ENCODE results near the gene DEPDC1.

The DEPDC1 gene

DNA sequence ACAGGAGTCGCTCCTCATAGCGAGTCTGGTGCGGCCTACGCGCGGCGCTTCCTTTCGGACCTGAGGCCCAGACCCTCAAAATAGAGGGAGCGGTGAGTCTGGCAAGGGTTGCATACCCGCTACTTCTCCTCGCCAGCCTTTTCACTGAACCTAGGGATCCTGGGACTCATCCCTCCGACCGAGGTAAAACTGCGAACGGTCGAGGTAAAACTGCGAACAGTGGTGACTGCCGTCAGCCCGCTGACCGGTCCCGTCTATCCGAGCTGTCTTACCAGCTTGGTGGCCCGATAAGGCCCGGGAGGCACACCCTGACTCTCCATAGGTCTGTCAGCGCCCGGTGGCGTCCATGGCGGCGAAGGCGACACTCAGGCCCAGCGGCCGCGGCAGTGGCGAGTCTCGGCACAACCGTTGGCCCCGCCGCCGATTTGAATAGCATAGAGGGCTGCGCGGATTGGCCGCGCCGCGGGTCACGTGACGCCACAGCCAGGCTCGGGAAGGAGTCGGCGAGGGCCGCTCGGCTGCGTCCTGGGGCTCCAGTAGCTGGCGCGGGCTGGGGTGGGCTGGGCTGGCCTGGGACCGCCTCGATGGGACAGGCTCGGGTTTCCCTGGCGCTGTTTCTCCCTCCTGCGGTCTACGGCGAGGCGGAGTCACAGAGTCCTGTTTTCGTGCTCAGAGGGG lies at the start of gene DEPDC1 (continued):
- TF ChIP-seq, protein P1, sequence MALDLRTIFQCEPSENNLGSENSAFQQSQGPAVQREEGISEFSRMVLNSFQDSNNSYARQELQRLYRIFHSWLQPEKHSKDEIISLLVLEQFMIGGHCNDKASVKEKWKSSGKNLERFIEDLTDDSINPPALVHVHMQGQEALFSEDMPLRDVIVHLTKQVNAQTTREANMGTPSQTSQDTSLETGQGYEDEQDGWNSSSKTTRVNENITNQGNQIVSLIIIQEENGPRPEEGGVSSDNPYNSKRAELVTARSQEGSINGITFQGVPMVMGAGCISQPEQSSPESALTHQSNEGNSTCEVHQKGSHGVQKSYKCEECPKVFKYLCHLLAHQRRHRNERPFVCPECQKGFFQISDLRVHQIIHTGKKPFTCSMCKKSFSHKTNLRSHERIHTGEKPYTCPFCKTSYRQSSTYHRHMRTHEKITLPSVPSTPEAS (tag by site-specific recombination; IDR thresholded peaks at IDR 0.05) = no peak
- no peak for TF ChIP-seq ZNF654 (tag by site-specific recombination; IDR thresholded peaks at IDR 0.05; ENCODE audit: low read depth)
- no peak for TF ChIP-seq ZNF521 (tag by site-specific recombination; IDR thresholded peaks at IDR 0.05)
- TF ChIP-seq, protein P2, sequence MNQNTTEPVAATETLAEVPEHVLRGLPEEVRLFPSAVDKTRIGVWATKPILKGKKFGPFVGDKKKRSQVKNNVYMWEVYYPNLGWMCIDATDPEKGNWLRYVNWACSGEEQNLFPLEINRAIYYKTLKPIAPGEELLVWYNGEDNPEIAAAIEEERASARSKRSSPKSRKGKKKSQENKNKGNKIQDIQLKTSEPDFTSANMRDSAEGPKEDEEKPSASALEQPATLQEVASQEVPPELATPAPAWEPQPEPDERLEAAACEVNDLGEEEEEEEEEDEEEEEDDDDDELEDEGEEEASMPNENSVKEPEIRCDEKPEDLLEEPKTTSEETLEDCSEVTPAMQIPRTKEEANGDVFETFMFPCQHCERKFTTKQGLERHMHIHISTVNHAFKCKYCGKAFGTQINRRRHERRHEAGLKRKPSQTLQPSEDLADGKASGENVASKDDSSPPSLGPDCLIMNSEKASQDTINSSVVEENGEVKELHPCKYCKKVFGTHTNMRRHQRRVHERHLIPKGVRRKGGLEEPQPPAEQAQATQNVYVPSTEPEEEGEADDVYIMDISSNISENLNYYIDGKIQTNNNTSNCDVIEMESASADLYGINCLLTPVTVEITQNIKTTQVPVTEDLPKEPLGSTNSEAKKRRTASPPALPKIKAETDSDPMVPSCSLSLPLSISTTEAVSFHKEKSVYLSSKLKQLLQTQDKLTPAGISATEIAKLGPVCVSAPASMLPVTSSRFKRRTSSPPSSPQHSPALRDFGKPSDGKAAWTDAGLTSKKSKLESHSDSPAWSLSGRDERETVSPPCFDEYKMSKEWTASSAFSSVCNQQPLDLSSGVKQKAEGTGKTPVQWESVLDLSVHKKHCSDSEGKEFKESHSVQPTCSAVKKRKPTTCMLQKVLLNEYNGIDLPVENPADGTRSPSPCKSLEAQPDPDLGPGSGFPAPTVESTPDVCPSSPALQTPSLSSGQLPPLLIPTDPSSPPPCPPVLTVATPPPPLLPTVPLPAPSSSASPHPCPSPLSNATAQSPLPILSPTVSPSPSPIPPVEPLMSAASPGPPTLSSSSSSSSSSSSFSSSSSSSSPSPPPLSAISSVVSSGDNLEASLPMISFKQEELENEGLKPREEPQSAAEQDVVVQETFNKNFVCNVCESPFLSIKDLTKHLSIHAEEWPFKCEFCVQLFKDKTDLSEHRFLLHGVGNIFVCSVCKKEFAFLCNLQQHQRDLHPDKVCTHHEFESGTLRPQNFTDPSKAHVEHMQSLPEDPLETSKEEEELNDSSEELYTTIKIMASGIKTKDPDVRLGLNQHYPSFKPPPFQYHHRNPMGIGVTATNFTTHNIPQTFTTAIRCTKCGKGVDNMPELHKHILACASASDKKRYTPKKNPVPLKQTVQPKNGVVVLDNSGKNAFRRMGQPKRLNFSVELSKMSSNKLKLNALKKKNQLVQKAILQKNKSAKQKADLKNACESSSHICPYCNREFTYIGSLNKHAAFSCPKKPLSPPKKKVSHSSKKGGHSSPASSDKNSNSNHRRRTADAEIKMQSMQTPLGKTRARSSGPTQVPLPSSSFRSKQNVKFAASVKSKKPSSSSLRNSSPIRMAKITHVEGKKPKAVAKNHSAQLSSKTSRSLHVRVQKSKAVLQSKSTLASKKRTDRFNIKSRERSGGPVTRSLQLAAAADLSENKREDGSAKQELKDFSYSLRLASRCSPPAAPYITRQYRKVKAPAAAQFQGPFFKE (tag by site-specific recombination; IDR thresholded peaks at IDR 0.05; ENCODE audit: borderline replicate concordance) = no peak
- TF ChIP-seq ZNF843 (tag by site-specific recombination; IDR thresholded peaks at IDR 0.05) = peak; percentile 54; the same call in 1 of the 2 replicates
- no peak for TF ChIP-seq ZSCAN16 (tag by site-specific recombination; IDR thresholded peaks at IDR 0.05)
- TF ChIP-seq, protein P3, sequence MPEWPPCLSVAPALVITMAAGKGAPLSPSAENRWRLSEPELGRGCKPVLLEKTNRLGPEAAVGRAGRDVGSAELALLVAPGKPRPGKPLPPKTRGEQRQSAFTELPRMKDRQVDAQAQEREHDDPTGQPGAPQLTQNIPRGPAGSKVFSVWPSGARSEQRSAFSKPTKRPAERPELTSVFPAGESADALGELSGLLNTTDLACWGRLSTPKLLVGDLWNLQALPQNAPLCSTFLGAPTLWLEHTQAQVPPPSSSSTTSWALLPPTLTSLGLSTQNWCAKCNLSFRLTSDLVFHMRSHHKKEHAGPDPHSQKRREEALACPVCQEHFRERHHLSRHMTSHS (tag by site-specific recombination; IDR thresholded peaks at IDR 0.05) = no peak
- TF ChIP-seq ZNF239 (tag by site-specific recombination; IDR thresholded peaks at IDR 0.05) = no peak
- peak; percentile 59; the same call in 1 of the 2 replicates for TF ChIP-seq KLF7 (tag by site-specific recombination; IDR thresholded peaks at IDR 0.05; ENCODE audit: borderline replicate concordance)
- no peak for TF ChIP-seq ZNF707 (tag by site-specific recombination; IDR thresholded peaks at IDR 0.05)
- no peak for TF ChIP-seq ZBTB21 (tag by site-specific recombination; IDR thresholded peaks at IDR 0.05)
- no peak; the same call in 1 of the 2 replicates for TF ChIP-seq KLF8 (tag by site-specific recombination; IDR thresholded peaks at IDR 0.05)
- no peak for TF ChIP-seq WT1 (tag by site-specific recombination; IDR thresholded peaks at IDR 0.05)
- 0 out of 2 replicates have a peak, but pooled peaks have one; percentile 10 for TF ChIP-seq KLF9 (tag by site-specific recombination; IDR thresholded peaks at IDR 0.05; ENCODE audit: low read depth)
- TF ChIP-seq ZNF169 (tag by site-specific recombination; IDR thresholded peaks at IDR 0.05) = no peak
- TF ChIP-seq ZEB2 (tag by site-specific recombination; IDR thresholded peaks at IDR 0.05) = peak; percentile 57; the same call in 1 of the 2 replicates
- TF ChIP-seq, protein P4, sequence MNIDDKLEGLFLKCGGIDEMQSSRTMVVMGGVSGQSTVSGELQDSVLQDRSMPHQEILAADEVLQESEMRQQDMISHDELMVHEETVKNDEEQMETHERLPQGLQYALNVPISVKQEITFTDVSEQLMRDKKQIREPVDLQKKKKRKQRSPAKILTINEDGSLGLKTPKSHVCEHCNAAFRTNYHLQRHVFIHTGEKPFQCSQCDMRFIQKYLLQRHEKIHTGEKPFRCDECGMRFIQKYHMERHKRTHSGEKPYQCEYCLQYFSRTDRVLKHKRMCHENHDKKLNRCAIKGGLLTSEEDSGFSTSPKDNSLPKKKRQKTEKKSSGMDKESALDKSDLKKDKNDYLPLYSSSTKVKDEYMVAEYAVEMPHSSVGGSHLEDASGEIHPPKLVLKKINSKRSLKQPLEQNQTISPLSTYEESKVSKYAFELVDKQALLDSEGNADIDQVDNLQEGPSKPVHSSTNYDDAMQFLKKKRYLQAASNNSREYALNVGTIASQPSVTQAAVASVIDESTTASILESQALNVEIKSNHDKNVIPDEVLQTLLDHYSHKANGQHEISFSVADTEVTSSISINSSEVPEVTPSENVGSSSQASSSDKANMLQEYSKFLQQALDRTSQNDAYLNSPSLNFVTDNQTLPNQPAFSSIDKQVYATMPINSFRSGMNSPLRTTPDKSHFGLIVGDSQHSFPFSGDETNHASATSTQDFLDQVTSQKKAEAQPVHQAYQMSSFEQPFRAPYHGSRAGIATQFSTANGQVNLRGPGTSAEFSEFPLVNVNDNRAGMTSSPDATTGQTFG (tag by site-specific recombination; IDR thresholded peaks at IDR 0.05; ENCODE audit: borderline replicate concordance) = no peak
- peak; percentile 93; the same call in 1 of the 2 replicates for TF ChIP-seq ZNF501 (tag by site-specific recombination; IDR thresholded peaks at IDR 0.05)
- no peak for TF ChIP-seq ZNF549 (tag by site-specific recombination; IDR thresholded peaks at IDR 0.05)
- peak; percentile 55; the same call in 1 of the 2 replicates for TF ChIP-seq YY2 (tag by site-specific recombination; IDR thresholded peaks at IDR 0.05)
- TF ChIP-seq, protein P5, sequence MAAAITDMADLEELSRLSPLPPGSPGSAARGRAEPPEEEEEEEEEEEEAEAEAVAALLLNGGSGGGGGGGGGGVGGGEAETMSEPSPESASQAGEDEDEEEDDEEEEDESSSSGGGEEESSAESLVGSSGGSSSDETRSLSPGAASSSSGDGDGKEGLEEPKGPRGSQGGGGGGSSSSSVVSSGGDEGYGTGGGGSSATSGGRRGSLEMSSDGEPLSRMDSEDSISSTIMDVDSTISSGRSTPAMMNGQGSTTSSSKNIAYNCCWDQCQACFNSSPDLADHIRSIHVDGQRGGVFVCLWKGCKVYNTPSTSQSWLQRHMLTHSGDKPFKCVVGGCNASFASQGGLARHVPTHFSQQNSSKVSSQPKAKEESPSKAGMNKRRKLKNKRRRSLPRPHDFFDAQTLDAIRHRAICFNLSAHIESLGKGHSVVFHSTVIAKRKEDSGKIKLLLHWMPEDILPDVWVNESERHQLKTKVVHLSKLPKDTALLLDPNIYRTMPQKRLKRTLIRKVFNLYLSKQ (tag by site-specific recombination; IDR thresholded peaks at IDR 0.05; ENCODE audit: borderline replicate concordance) = no peak
- TF ChIP-seq GLI2 (tag by site-specific recombination; IDR thresholded peaks at IDR 0.05; ENCODE audit: borderline replicate concordance, low read depth) = no peak
- no peak for TF ChIP-seq ZNF214 (tag by site-specific recombination; IDR thresholded peaks at IDR 0.05; ENCODE audit: borderline replicate concordance)
- no peak for TF ChIP-seq ZNF416 (tag by site-specific recombination; IDR thresholded peaks at IDR 0.05)
- peak; percentile 71; the same call in 1 of the 2 replicates for TF ChIP-seq ZNF561 (tag by site-specific recombination; IDR thresholded peaks at IDR 0.05; ENCODE audit: borderline replicate concordance)
- no peak for TF ChIP-seq ZNF785 (tag by site-specific recombination; IDR thresholded peaks at IDR 0.05)
- 0 out of 2 replicates have a peak, but pooled peaks have one; percentile 49 for TF ChIP-seq REPIN1 (tag by site-specific recombination; IDR thresholded peaks at IDR 0.05; ENCODE audit: low read depth)
- no peak for TF ChIP-seq FEZF1 (tag by site-specific recombination; IDR thresholded peaks at IDR 0.05)
- TF ChIP-seq ZNF830 (tag by site-specific recombination; IDR thresholded peaks at IDR 0.05; ENCODE audit: low read depth) = no peak

Measured in HEK293 (cell line).